Astrocyte (in vitro differentiated cells and primary cell): ENCODE measurements around the gene PPP2R2C. TPM values are rescaled to one million over a fixed set of nuclear protein-coding genes. Genes with fewer than 3 reads are reported as not detected.

Source experiments
- DNase-seq: peaks from one replicate; pipeline ENCODE4 v3.0.0-alpha.2; 2010; ENCODE audit warnings: low read depth
- FAIRE-seq: peaks from 2 replicates; lab custom pipeline; 2011; peaks lifted over from hg19 to GRCh38; lab: Jason Lieb, UNC
- H2AFZ ChIP-seq: 2 replicates; pipeline ENCODE4 v1.6.0; 2012; ENCODE audit warnings: low read depth, low read length, inconsistent platforms
- H3K27ac ChIP-seq: 2 replicates; pipeline ENCODE4 v1.5.1; 2011; ENCODE audit warnings: low read depth, low read length, inconsistent platforms
- H3K27me3 ChIP-seq: 2 replicates; pipeline ENCODE4 v1.6.0; 2011; ENCODE audit warnings: low read length, inconsistent platforms; ENCODE audit not compliant: insufficient read depth
- H3K36me3 ChIP-seq: 2 replicates; pipeline ENCODE4 v1.5.1; 2011; ENCODE audit warnings: low read length, inconsistent platforms; ENCODE audit not compliant: insufficient read depth
- H3K4me1 ChIP-seq: 2 replicates; pipeline ENCODE4 v1.5.1; 2011; ENCODE audit warnings: low read length, inconsistent platforms; ENCODE audit not compliant: insufficient read depth
- H3K4me2 ChIP-seq: 2 replicates; pipeline ENCODE4 v1.6.0; 2012; ENCODE audit warnings: low read length, inconsistent platforms
- H3K4me3 ChIP-seq: 2 replicates; pipeline ENCODE4 v1.5.1; 2011; ENCODE audit warnings: low read depth, mild to moderate bottlenecking, low read length, inconsistent platforms; ENCODE audit not compliant: insufficient read depth
- H3K79me2 ChIP-seq: 2 replicates; pipeline ENCODE4 v1.6.0; 2012; ENCODE audit warnings: mild to moderate bottlenecking, low read length, inconsistent platforms; ENCODE audit not compliant: insufficient read depth
- H3K9ac ChIP-seq: 2 replicates; pipeline ENCODE4 v1.6.0; 2012; ENCODE audit warnings: mild to moderate bottlenecking, low read length, inconsistent platforms
- H3K9me3 ChIP-seq: 2 replicates; pipeline ENCODE4 v1.5.1; 2012; ENCODE audit warnings: low read depth, mild to moderate bottlenecking, low read length, inconsistent platforms; ENCODE audit not compliant: insufficient read depth
- H4K20me1 ChIP-seq: 2 replicates; pipeline ENCODE4 v1.6.0; 2012; ENCODE audit warnings: low read length, inconsistent platforms; ENCODE audit not compliant: insufficient read depth
- H3K27ac Mint-ChIP-seq: one replicate; pipeline ENCODE4 v1.8.0; 2021; ENCODE audit warnings: mild to moderate bottlenecking, mixed read lengths; ENCODE audit not compliant: unreplicated experiment
- H3K27me3 Mint-ChIP-seq: one replicate; pipeline ENCODE4 v1.8.0; 2021; ENCODE audit warnings: low read depth, mixed read lengths; ENCODE audit not compliant: unreplicated experiment
- H3K36me3 Mint-ChIP-seq: one replicate; pipeline ENCODE4 v1.8.0; 2021; ENCODE audit warnings: low read depth, mixed read lengths; ENCODE audit not compliant: unreplicated experiment
- H3K4me1 Mint-ChIP-seq: one replicate; pipeline ENCODE4 v1.8.0; 2021; ENCODE audit warnings: low read depth, mixed read lengths; ENCODE audit not compliant: unreplicated experiment
- H3K4me3 Mint-ChIP-seq: one replicate; pipeline ENCODE4 v1.8.0; 2021; ENCODE audit warnings: mild to moderate bottlenecking, moderate library complexity, mixed read lengths; ENCODE audit not compliant: unreplicated experiment
- H3K9me3 Mint-ChIP-seq: one replicate; pipeline ENCODE4 v1.8.0; 2021; ENCODE audit warnings: mild to moderate bottlenecking, mixed read lengths; ENCODE audit not compliant: unreplicated experiment
- CTCF ChIP-seq: IDR thresholded peaks from 2 replicates; pipeline ENCODE4 v1.5.1; 2011; ENCODE audit warnings: low read depth, mild to moderate bottlenecking, inconsistent platforms, low read length, moderate library complexity; ENCODE audit not compliant: insufficient read depth
- EZH2 ChIP-seq: IDR thresholded peaks from 2 replicates; pipeline ENCODE4 v1.6.1; 2012; ENCODE audit warnings: mild to moderate bottlenecking, low read length, inconsistent platforms; ENCODE audit not compliant: insufficient read depth
- total RNA-seq: library from RNA; stranded (reverse); gene quantifications from 2 replicates; pipeline ENCODE4 v1.2.1, GENCODE V29; 2021

PPP2R2C gene
- total RNA-seq, 1 donor from 2014 or later: 1.1 TPM

GRCh38 chr4:6342530-6343293 is 129.7 kb downstream of the PPP2R2C start:
- no peak overlapping the region for H2AFZ ChIP-seq
- peaks cover 11% of the 10 kb centered on the region for H3K9me3 Mint-ChIP-seq
- no peak overlapping the region for H3K4me3 ChIP-seq
- H3K27ac ChIP-seq: no peak overlapping the region
- FAIRE-seq: no peak
- peaks cover 1% of the 10 kb centered on the region for H3K36me3 Mint-ChIP-seq
- H3K27ac Mint-ChIP-seq: no peak overlapping the region
- H3K4me1 ChIP-seq: peaks cover 7% of the 10 kb centered on the region
- H3K36me3 ChIP-seq: no peaks in the 10 kb centered on the region
- no peaks in the 10 kb centered on the region for H3K9me3 ChIP-seq
- no peaks in the 10 kb centered on the region for H3K79me2 ChIP-seq
- H3K4me2 ChIP-seq: no peak overlapping the region
- no peaks in the 10 kb centered on the region for H4K20me1 ChIP-seq
- H3K4me1 Mint-ChIP-seq: no peaks in the 10 kb centered on the region
- no peak overlapping the region for H3K4me3 Mint-ChIP-seq
- DNase-seq: peak; percentile 13
- peaks cover 5% of the 10 kb centered on the region for H3K27me3 ChIP-seq
- no peak for TF ChIP-seq EZH2
- no peak for TF ChIP-seq CTCF
- peaks cover 35% of the 10 kb centered on the region for H3K27me3 Mint-ChIP-seq
- no peak overlapping the region for H3K9ac ChIP-seq

GRCh38 chr4:6341696-6342095 is 130.7 kb downstream of the PPP2R2C start:
- Histone ChIP-seq H3K9me3 (no peaks in the 10 kb centered on the region), H3K27me3 (peaks cover 11% of the 10 kb centered on the region), H2AFZ (no peak overlapping the region), H3K27ac (no peak overlapping the region), H3K79me2 (no peaks in the 10 kb centered on the region), H3K36me3 (no peaks in the 10 kb centered on the region), H3K4me2 (no peak overlapping the region), H3K9ac (no peak overlapping the region), H3K4me3 (no peak overlapping the region), H3K4me1 (peaks cover 7% of the 10 kb centered on the region), H4K20me1 (no peaks in the 10 kb centered on the region)
- TF ChIP-seq EZH2 (no peak), CTCF (no peak)
- H3K27me3 Mint-ChIP-seq: peaks cover 40% of the 10 kb centered on the region
- peaks cover 11% of the 10 kb centered on the region for H3K9me3 Mint-ChIP-seq
- FAIRE-seq: no peak
- H3K4me1 Mint-ChIP-seq: no peaks in the 10 kb centered on the region
- H3K36me3 Mint-ChIP-seq: peaks cover 1% of the 10 kb centered on the region
- no peak overlapping the region for H3K27ac Mint-ChIP-seq
- no peak overlapping the region for H3K4me3 Mint-ChIP-seq
- no peak for DNase-seq

- H3K36me3 ChIP-seq: no peaks in the 10 kb centered on the region
- no peaks in the 10 kb centered on the region for H3K36me3 Mint-ChIP-seq
- H3K4me3 ChIP-seq: no peak overlapping the region
- no peaks in the 10 kb centered on the region for H3K4me1 Mint-ChIP-seq
- DNase-seq: no peak
- peaks cover 36% of the 10 kb centered on the region for H3K27me3 Mint-ChIP-seq
- H3K4me3 Mint-ChIP-seq: no peak overlapping the region
- no peak overlapping the region for H3K27ac Mint-ChIP-seq
- H3K9me3 ChIP-seq: no peaks in the 10 kb centered on the region
- H3K9ac ChIP-seq: no peak overlapping the region
- H2AFZ ChIP-seq: no peak overlapping the region
- H3K4me1 ChIP-seq: peaks cover 7% of the 10 kb centered on the region
- no peak overlapping the region for H3K4me2 ChIP-seq
- H3K27ac ChIP-seq: no peak overlapping the region
- FAIRE-seq: no peak
- TF ChIP-seq CTCF (no peak), EZH2 (no peak)
- H4K20me1 ChIP-seq: no peaks in the 10 kb centered on the region
- peaks cover 13% of the 10 kb centered on the region for H3K27me3 ChIP-seq
- no peaks in the 10 kb centered on the region for H3K79me2 ChIP-seq
- H3K9me3 Mint-ChIP-seq: peaks cover 3% of the 10 kb centered on the region
Measured at GRCh38 chr4:6340446-6341015, 131.9 kb downstream of the PPP2R2C start.
